DMS79 treated with DMSO at 0.1 percent for 48 hours (cell line): Measurements from ENCODE around the gene SARS1.
"Not testable (repeated sequence)": the region's sequence is repeated elsewhere in the genome, so short reads cannot be mapped to it uniquely, and the experiment has no call there.

Source experiments
- DNase-seq: peaks from one replicate; lab custom pipeline; 2025; lab: John Stamatoyannopoulos, UW

The SARS1 gene

GRCh38 chr1:109275706-109276345 is 62.1 kb downstream of the SARS1 start:
- no peak for DNase-seq

GRCh38 chr1:109277434-109278204 is 63.9 kb downstream of the SARS1 start:
- DNase-seq = peak; percentile 9

GRCh38 chr1:109279615-109280278 is 66.0 kb downstream of the SARS1 start:
- no peak for DNase-seq

DNA sequence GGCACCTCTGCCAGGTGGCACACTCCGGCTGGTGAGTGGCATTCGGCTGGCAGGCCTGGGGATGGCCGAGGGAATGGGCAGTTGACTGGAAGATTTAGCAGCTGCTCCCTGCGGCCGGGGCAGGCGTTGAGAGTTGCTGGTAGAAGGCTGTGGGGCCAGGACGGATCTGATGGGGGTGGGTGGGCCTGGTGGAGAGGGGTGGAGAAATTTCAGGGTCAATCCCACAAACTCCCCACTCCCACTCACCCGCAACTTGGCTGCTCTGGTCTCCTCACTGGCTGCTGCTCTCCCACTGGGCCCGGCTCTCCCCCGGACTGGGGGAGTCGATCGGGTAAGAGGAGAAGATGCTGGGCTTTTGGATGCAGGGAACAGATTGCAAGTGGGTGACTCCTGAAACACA is 67.1 kb downstream of the SARS1 start:
- no peak for DNase-seq

- DNase-seq = no peak
These were observed 68.2 kb downstream of the SARS1 start for GRCh38 chr1:109281680-109282496.

- no peak for DNase-seq
These were observed 68.8 kb downstream of the SARS1 start for GRCh38 chr1:109282497-109282951.

DNA sequence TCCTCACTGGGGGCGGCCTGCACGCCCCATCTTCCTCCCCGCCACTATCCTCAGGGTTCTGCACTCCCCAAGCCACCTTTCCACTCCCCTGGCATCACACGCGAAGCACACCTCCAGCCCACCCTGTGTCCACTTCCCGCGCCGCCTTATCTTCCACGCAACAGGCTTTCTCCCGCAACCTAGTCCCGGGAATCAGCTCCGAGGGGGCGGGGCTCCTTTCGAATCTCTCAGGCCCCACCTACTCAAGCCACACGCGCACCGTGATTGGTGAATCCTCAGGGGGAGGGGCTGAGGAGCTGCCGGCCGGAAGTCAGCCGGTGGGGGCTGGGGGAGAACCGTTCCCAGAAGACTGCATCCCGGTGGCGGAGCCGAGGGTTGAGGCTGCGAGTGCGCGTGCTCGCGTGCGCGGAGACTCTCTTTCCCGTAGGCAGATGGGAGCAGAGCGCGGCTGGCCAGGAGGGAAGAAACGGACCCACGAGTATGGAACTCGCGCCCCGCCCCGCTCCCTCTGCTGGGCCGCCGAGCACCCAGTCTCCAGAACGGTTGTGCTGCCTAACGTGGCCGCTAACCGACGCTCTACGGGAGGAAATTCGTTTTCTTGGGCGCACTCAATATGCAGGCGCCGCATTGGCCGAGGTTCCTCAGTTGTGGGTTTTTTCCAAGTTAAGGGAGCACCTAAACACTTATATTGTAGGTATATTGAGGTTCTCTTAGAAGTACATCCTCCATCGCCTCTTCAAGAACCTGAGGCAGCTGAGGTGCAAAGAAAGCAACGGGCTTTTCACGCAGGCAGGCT is 69.4 kb downstream of the SARS1 start, which contains the start of gene PSRC1:
Gene PSRC1 (minus strand): TSS at position 194 of the 796 bp plus-strand sequence.
- DNase-seq = peak; percentile 90

GRCh38 chr1:109283748-109284600 is 70.3 kb downstream of the SARS1 start:
- peak; percentile 43 for DNase-seq

GRCh38 chr1:109286762-109287161 is 73.0 kb downstream of the SARS1 start:
- DNase-seq = not testable (repeated sequence)
